Activated B cell treated with CpG ODN at 0.5 μM for 24 hours (primary cell): ENCODE results near the gene ETV3. TPM values are rescaled to one million over a fixed set of nuclear protein-coding genes. Genes with fewer than 3 reads are reported as not detected.

ENCODE experiments used
- ATAC-seq: fragments of 200-7000 bp; cut with Tn5 transposase; one replicate; pipeline ENCODE4 v1.10.0; 2021; ENCODE audit warnings: low read depth, mild to moderate bottlenecking, moderate library complexity
- CTCF ChIA-PET: fragments of 350-600 bp; sonication (Branson Sonifier 250); formaldehyde crosslinking; loops from one replicate; lab custom pipeline; 2021; ENCODE audit warnings: antibody characterized with exemption; lab: Charles Lee
- POLR2A ChIA-PET: fragments of 350-600 bp; sonication (Branson Sonifier 250); formaldehyde crosslinking; loops from one replicate; lab custom pipeline; 2021; ENCODE audit warnings: antibody characterized with exemption; lab: Charles Lee
- DNase-seq: peaks from one replicate; pipeline ENCODE4 v3.0.0; 2022
- H3K27ac Mint-ChIP-seq: one replicate; pipeline ENCODE4 v1.8.0; 2020; ENCODE audit warnings: mixed read lengths
- H3K27me3 Mint-ChIP-seq: one replicate; pipeline ENCODE4 v1.8.0; 2021; ENCODE audit warnings: mixed read lengths
- H3K36me3 Mint-ChIP-seq: one replicate; pipeline ENCODE4 v1.8.0; 2021; ENCODE audit warnings: low read depth, mixed read lengths
- H3K4me1 Mint-ChIP-seq: one replicate; pipeline ENCODE4 v1.8.0; 2021; ENCODE audit warnings: mixed read lengths
- H3K4me3 Mint-ChIP-seq: one replicate; pipeline ENCODE4 v1.8.0; 2020; ENCODE audit warnings: mild to moderate bottlenecking, mixed read lengths
- H3K9me3 Mint-ChIP-seq: one replicate; pipeline ENCODE4 v1.8.0; 2020; ENCODE audit warnings: mixed read lengths
- intact Hi-C: fragments of 100-400 bp; cut with micrococcal nuclease; formaldehyde crosslinking; loops from one replicate; pipeline ENCODE4 v1.15.1; 2024
- total RNA-seq: library from RNA; stranded (reverse); gene quantifications from 2 replicates; pipeline ENCODE4 v1.2.3, GENCODE V29; 2022
- TF ChIP-seq, protein P1 (sequence below): fragments of 200-600 bp; IDR thresholded peaks from one replicate; pipeline ENCODE4 v1.8.0; 2022; ENCODE audit warnings: antibody characterized with exemption, mild to moderate bottlenecking

The ETV3 gene
- total RNA-seq, 1 donor from 2014 or later, result 31.3 TPM

DNA sequence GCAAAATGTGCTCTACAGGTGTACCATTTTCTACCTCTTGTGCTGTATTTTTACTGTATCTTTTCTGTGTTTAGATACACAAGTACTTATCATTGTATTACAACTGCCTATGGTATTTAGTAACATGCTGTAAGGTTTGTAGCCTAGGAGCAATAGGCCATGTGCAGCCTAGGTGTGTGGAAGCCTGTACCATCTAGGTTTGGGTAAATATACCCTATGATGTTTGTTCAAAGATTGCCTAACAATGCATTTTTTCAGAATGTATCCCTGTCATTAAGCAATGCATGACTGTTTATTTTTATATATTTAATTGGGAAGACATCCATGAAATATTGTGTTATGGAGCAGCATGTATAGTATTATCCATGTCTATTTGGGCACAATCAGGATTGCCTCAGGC is 49.6 kb downstream of the ETV3 start:
- TF ChIP-seq, protein P1, sequence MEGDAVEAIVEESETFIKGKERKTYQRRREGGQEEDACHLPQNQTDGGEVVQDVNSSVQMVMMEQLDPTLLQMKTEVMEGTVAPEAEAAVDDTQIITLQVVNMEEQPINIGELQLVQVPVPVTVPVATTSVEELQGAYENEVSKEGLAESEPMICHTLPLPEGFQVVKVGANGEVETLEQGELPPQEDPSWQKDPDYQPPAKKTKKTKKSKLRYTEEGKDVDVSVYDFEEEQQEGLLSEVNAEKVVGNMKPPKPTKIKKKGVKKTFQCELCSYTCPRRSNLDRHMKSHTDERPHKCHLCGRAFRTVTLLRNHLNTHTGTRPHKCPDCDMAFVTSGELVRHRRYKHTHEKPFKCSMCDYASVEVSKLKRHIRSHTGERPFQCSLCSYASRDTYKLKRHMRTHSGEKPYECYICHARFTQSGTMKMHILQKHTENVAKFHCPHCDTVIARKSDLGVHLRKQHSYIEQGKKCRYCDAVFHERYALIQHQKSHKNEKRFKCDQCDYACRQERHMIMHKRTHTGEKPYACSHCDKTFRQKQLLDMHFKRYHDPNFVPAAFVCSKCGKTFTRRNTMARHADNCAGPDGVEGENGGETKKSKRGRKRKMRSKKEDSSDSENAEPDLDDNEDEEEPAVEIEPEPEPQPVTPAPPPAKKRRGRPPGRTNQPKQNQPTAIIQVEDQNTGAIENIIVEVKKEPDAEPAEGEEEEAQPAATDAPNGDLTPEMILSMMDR, result no peak
- CTCF ChIA-PET, result interaction anchor here (1.6 to 6.9 kb wide), 2 partner anchors 66 to 72 kb away, joined by 5 to 388 read pairs; no protein-coding TSS in a partner anchor
- H3K27me3 Mint-ChIP-seq, result peaks cover 11% of the 10 kb centered on the region
- H3K27ac Mint-ChIP-seq, result no peak overlapping the region
- intact Hi-C loops, result no loop called here
- no peaks in the 10 kb centered on the region for H3K36me3 Mint-ChIP-seq
- DNase-seq (no peak), ATAC-seq (no peak)
- POLR2A ChIA-PET, result no interaction called here
- H3K4me1 Mint-ChIP-seq, result no peaks in the 10 kb centered on the region
- H3K4me3 Mint-ChIP-seq, result no peak overlapping the region
- H3K9me3 Mint-ChIP-seq, result no peaks in the 10 kb centered on the region

DNA sequence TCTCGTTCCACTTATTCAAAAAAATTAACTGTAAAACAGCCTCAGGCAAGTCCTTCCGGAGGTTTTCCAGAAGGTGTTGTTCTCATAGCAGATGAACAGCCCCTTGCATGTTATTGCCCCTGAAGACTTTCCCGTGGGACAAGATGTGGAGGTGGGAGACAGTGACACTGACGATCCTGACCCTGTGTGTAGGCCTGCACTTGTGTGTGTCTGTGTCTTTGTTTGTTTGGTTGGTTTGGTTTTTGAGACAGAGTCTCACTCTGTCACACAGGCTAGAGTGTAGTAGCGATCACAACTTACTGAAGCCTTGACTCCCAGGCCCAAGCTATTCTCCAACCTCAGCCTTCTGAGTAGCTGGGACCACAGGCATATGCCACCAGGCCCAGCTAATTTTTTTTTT is 51.2 kb downstream of the ETV3 start:
- DNase-seq (no peak), ATAC-seq (no peak)
- H3K36me3 Mint-ChIP-seq, result no peaks in the 10 kb centered on the region
- ChIA-PET CTCF (interaction anchor here (6.9 kb wide), 1 partner anchor 68 kb away, joined by 388 read pairs; no protein-coding TSS in a partner anchor), POLR2A (no interaction called here)
- no peak overlapping the region for H3K27ac Mint-ChIP-seq
- H3K9me3 Mint-ChIP-seq, result no peaks in the 10 kb centered on the region
- H3K4me1 Mint-ChIP-seq, result no peaks in the 10 kb centered on the region
- H3K4me3 Mint-ChIP-seq, result no peak overlapping the region
- H3K27me3 Mint-ChIP-seq, result peaks cover 11% of the 10 kb centered on the region
- TF ChIP-seq, protein P1, result no peak
- intact Hi-C loops, result no loop called here

GRCh38 chr1:157086299-157086698 is 51.9 kb downstream of the ETV3 start:
- no peak overlapping the region for H3K27ac Mint-ChIP-seq
- ChIA-PET POLR2A (interaction anchor here (0.6 kb wide), 1 partner anchor 69 kb away, joined by 5 read pairs; no protein-coding TSS in a partner anchor), CTCF (interaction anchor here (6.9 kb wide), 1 partner anchor 69 kb away, joined by 388 read pairs; no protein-coding TSS in a partner anchor)
- TF ChIP-seq, protein P1, result no peak
- H3K27me3 Mint-ChIP-seq, result peaks cover 11% of the 10 kb centered on the region
- ATAC-seq (no peak), DNase-seq (no peak)
- no peaks in the 10 kb centered on the region for H3K36me3 Mint-ChIP-seq
- H3K4me1 Mint-ChIP-seq, result no peaks in the 10 kb centered on the region
- H3K4me3 Mint-ChIP-seq, result no peak overlapping the region
- H3K9me3 Mint-ChIP-seq, result no peaks in the 10 kb centered on the region
- intact Hi-C loops, result no loop called here

DNA sequence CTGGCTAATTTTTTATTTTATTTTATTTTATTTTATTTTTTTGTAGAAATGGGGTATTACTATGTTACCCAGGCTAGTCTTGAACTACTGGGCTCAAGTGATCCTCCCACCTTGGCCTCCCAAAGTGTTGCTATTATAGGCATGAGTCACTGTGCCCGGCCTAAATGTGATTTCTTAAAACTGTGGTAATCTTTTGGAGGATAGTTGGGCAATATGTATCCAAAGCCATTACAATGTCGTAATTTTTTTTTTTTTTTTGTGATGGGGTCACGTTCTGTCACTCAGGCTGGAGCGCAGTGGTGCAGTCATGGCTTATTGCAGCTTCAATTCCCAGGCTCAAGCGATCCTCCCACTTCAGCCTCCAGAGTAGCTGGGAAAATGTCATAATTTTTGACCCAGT is 52.8 kb downstream of the ETV3 start:
- no peak for DNase-seq

DNA sequence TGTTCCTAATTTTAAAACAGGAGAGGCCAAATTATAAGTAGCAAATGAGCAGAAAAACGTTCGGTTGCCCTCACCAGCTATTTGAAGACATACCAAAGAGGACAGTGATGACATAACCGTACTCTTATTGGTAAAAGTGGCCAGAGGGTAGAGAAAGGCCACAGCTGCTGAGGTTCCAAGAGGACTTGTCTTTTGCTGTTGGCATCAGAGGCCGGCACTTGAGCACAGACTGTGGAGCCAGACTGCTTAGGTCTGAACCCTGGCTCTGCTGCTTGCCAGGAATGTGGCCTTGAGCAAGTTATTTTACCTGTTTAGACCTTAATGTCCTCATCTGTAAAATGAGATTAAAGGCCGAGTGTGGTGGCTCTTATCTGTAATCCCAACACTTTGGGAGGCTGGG is 53.5 kb downstream of the ETV3 start:
- ChIA-PET POLR2A (no interaction called here), CTCF (interaction anchor here (1.1 kb wide), 1 partner anchor 71 kb away, joined by 3 read pairs; no protein-coding TSS in a partner anchor)
- Mint-ChIP-seq H3K27me3 (peaks cover 7% of the 10 kb centered on the region), H3K4me1 (no peaks in the 10 kb centered on the region), H3K36me3 (no peaks in the 10 kb centered on the region), H3K9me3 (no peaks in the 10 kb centered on the region), H3K27ac (no peak overlapping the region), H3K4me3 (no peak overlapping the region)
- intact Hi-C loops, result no loop called here
- DNase-seq, result no peak
- no peak for ATAC-seq
- TF ChIP-seq, protein P1, result no peak

More for the DNA sequence above, 52.8 kb downstream of the ETV3 start:
- Mint-ChIP-seq H3K9me3 (no peaks in the 10 kb centered on the region), H3K27me3 (peaks cover 12% of the 10 kb centered on the region), H3K4me3 (no peak overlapping the region), H3K4me1 (no peaks in the 10 kb centered on the region), H3K27ac (no peak overlapping the region), H3K36me3 (no peaks in the 10 kb centered on the region)
- ATAC-seq, result no peak
- intact Hi-C loops, result no loop called here
- POLR2A ChIA-PET, result no interaction called here
- CTCF ChIA-PET, result interaction anchor here (6.9 kb wide), 1 partner anchor 69 kb away, joined by 388 read pairs; no protein-coding TSS in a partner anchor
- TF ChIP-seq, protein P1, result no peak
